Endothelial cell of umbilical vein (primary cell): Measurements from ENCODE around the gene KLHL30.

Source experiments
- CTCF ChIP-seq, 2 donors: IDR thresholded peaks; 1 replicate in 1 of 2; 2 replicates in 1 of 2; pipeline ENCODE4 v1.5.1; 2011; ENCODE audit warnings: low read length in 2 of 2, mild to moderate bottlenecking in 2 of 2, moderate library complexity in 2 of 2, control low read depth in 1 of 2, inconsistent platforms in 1 of 2, low read depth in 1 of 2; ENCODE audit not compliant: insufficient read depth in 1 of 2; ENCODE audit errors: extremely low read depth in 1 of 2
- GATA2 ChIP-seq: IDR thresholded peaks from 2 replicates; pipeline ENCODE4 v1.7.0; 2011; ENCODE audit warnings: low read depth, mild to moderate bottlenecking, moderate library complexity, mixed read lengths, low read length; ENCODE audit not compliant: insufficient read length, insufficient read depth
- POLR2A ChIP-seq: IDR thresholded peaks from 2 replicates; pipeline ENCODE4 v1.6.1; 2012; ENCODE audit warnings: low read depth, mild to moderate bottlenecking, control low read depth, low read length
- POLR2AphosphoS5 ChIP-seq: IDR thresholded peaks from 2 replicates; pipeline ENCODE4 v1.6.1; 2012; ENCODE audit warnings: low read depth, mild to moderate bottlenecking, control low read depth, low read length, moderate library complexity; ENCODE audit not compliant: insufficient read depth

GRCh38 chr2:238137885-238138284 is 583 bp upstream of the KLHL30 start:
- TF ChIP-seq POLR2AphosphoS5 (no peak), POLR2A (no peak), CTCF (IDR thresholded peaks at IDR 0.05; ENCODE audit: extremely low read depth in 1 of 2, insufficient read depth in 1 of 2, low read depth in 1 of 2, low read length in 2 of 2) (no peak), GATA2 (no peak)
